Fibroblast of the aortic adventitia (primary cell): ENCODE data around the gene RPL36. TPM values are rescaled to one million over a fixed set of nuclear protein-coding genes. Genes with fewer than 3 reads are reported as not detected.

Experiments used
- DNase-seq: peaks from one replicate; pipeline ENCODE4 v3.0.0-alpha.2; 2010; ENCODE audit warnings: low read depth
- H3K4me3 ChIP-seq: 2 replicates; pipeline ENCODE4 v1.5.1; 2011; ENCODE audit warnings: low read depth, mild to moderate bottlenecking, control low read depth, low read length, moderate library complexity
- total RNA-seq: library from RNA; depleted of rRNA; stranded (reverse); fragments of >200 nt; gene quantifications from 2 replicates; pipeline ENCODE4 v1.2.3, GENCODE V29; 2012; ENCODE audit warnings: low replicate concordance
- TF ChIP-seq, protein P1 (sequence below): IDR thresholded peaks from 2 replicates; pipeline ENCODE4 v1.5.1; 2011; ENCODE audit warnings: mild to moderate bottlenecking, low read length, control low read depth, inconsistent platforms; ENCODE audit not compliant: insufficient read depth

Gene RPL36
- total RNA-seq, 1 donor: 296 TPM

DNA sequence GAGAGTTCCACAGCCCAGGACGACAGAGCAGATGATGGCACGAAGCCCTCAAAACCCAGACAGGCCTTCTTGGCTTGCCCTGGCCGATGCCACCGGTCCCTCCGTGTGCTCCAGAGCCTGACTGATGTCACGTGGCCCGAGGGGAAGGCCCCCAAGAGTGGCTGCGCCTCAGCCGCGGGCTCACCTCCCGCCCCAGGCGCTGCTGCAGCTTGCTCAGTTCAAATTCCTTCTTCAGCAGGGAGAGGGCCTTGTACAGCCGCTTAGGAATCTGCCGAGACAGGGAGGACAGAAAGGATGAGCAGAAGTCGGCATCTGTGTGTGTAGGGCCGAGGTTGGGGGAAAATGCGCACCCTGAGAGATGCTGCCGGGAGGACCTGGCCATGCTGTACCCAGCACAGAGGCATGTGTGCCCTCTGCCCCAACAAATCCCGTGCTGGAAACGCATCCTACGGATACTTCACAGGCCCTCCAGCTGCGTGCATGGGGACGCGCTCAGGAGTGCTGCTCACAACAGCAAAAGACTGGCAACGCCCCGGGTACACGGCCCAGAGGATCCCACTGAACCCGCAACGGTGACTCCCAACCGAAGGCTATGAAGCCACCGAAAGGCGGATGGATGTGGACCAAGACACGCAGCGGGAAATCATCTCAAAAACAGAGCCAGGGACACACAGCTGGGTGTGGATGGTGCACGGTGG is 16.9 kb downstream of the RPL36 start:
- TF ChIP-seq, protein P1, sequence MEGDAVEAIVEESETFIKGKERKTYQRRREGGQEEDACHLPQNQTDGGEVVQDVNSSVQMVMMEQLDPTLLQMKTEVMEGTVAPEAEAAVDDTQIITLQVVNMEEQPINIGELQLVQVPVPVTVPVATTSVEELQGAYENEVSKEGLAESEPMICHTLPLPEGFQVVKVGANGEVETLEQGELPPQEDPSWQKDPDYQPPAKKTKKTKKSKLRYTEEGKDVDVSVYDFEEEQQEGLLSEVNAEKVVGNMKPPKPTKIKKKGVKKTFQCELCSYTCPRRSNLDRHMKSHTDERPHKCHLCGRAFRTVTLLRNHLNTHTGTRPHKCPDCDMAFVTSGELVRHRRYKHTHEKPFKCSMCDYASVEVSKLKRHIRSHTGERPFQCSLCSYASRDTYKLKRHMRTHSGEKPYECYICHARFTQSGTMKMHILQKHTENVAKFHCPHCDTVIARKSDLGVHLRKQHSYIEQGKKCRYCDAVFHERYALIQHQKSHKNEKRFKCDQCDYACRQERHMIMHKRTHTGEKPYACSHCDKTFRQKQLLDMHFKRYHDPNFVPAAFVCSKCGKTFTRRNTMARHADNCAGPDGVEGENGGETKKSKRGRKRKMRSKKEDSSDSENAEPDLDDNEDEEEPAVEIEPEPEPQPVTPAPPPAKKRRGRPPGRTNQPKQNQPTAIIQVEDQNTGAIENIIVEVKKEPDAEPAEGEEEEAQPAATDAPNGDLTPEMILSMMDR: no peak
- no peak overlapping the region for H3K4me3 ChIP-seq
- DNase-seq: no peak

DNA sequence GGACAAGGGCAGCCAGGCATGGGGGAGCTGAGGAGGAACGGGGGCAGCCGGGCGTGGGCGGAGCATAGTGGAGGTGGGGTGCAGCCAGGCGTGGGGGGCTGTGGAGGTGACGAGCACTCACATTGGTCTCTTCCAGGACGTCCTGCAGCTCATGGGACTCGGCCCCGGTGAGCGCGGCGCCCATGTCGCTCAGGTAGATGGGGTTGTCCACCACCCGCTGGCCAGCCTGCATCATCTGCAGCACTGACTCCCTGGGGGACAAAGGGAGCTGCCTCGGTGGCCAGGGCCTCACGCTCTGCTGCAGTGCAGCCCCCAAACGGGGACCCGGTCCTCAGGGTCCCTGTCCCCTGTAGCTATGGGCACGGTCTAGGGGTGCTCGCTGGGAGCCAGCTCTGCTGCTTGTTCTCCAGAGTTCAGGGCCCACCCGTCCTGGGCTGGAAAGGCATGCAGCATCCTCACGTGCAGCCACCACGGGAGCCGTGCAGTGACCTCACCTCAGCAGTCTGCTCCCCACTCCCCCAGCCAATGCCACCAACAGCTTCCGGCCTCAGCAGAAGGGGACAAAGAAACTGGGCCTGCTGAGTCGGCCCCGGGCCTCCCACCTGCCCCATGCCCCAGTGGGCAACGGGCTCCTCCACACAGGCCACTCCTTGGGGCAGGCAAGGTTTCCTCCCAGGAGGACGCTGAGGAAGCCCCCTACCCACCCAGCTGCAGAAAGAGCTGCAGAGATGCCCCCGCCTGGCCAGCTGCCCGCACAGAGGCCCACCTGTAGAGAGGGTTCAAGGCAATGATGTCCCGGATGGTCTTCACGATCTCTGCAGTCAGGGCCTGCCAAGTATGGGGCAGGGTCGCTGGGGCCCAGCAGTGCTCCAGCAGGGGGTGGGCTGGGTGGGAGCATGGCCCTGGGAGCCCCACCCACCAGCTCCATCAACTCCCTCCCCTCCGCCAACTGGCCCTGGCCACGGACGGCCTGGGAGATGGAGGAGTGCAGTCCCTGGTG is 17.8 kb downstream of the RPL36 start:
- no peak for DNase-seq
- TF ChIP-seq, protein P1: no peak
- H3K4me3 ChIP-seq: no peak overlapping the region

DNA sequence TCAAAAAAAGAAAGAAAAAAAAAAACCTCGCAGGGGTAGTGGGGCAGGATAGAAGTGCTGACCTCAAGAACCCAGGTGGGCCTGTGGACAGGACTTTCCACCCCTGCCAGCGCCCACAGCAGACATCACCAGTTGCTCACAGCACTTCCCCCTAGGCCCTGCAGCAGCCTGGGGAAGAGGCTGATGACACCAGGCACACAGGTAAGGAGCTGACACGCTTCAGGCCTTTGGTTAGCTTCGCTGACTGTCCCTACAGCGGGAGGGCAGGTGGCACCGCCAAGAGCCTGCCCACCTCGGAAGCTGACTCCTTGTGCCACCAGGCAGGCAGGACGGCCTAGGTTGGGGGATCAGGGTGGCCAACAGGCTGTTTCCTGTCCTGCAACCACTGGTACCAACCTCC is 20.9 kb downstream of the RPL36 start:
- H3K4me3 ChIP-seq: no peak overlapping the region
- TF ChIP-seq, protein P1: no peak
- no peak for DNase-seq

DNA sequence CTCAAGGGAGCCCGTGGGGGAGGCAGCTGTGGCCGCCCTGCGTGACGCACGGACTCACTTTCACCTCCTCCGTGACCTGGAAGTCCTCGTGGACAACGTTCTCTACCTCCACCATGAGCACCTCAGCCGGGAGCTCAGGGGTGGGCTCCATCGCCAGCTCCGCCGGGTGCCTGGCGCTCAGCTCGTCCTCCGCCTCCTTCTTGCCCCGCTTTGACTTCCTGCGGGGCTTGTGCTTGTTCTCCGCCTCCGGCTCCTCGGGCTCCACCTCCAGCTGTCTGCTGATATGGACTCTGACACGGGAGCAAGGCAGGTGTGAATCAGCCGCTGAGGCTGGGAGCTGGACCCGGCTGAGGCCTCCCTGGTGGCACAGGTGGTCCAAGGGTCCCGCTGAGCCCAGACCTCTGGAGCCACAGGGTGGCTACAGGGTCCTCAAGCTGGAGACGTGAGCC is 21.6 kb downstream of the RPL36 start:
- TF ChIP-seq, protein P1: no peak
- no peak overlapping the region for H3K4me3 ChIP-seq
- no peak for DNase-seq

DNA sequence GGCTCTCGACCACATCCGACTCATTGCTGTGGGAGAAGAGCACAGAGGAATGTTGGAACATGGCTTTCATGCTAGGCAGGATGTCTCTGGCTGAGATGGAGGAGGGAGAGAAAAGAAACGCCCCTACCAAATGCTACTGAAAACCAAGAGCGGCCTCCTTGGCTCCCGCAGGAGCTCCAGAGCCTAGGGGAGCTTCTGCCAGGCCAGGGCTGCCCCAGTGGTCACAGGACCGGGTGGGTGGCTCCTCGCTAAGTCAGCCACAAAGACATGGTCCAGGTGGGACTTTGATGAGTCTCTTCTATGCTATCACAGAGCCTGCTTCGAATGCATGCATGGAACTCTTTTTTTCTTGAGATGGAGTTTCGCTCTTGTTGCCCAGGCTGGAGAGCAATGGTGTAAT is 23.1 kb downstream of the RPL36 start:
- TF ChIP-seq, protein P1: no peak
- no peak for DNase-seq
- H3K4me3 ChIP-seq: no peak overlapping the region

DNA sequence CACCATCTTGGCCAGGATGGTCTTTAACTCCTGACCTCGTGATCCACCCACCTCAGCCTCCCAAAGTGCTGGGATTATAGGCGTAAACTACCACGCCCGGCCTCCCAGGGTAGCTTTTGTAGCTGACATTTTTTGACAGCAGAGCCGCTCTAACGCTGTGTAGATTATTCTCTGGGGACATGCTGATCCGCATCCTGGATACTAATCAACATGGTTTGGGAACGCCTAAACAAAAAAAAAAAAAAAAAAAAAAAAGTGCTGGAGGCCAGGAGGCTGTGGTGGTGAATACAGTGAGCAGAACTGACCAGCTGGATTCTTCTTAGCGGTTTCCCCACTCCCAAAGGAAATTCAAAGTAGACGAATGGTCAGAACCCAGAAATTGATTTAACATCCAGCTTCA is 24.7 kb downstream of the RPL36 start:
- H3K4me3 ChIP-seq: no peak overlapping the region
- no peak for DNase-seq
- TF ChIP-seq, protein P1: no peak
